ENCODE measurements around the gene CUEDC2. TPM values are rescaled to one million over a fixed set of nuclear protein-coding genes. Genes with fewer than 3 reads are reported as not detected.

CUEDC2 gene
- total RNA-seq, 1 donor from 2014 or later, result 29.7 TPM

DNA sequence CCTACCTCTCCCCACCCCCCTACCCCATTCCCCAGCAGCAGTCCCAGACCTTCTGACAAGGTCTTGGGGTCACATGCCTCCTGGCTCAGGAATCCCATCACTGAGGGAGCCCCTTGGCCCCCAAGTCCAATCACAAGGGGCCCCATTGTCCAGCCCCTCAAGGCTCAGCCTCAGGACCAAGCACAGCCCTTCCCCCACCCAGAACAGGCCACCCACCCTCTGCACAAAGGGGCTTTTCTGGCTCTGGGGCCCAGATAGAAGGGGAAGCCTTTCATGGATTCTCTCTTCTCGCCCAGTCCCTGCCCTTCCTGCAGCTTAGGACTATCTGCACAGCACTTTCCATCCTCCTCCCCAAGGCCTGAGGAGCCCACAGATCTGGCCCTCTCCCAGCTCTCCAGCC, 6.9 kb downstream of the CUEDC2 start:
- TF ChIP-seq CTCF (IDR thresholded peaks at IDR 0.05; ENCODE audit: insufficient read depth, low read length, severe bottlenecking), result no peak
- FAIRE-seq, result no peak
- Histone ChIP-seq H3K4me3 (ENCODE audit: low read depth, low read length) (no peak overlapping the region), H3K36me3 (ENCODE audit: control insufficient read depth, insufficient read depth, low read length) (peaks cover 9% of the 10 kb centered on the region), H3K27me3 (ENCODE audit: control insufficient read depth, insufficient read depth, low read length) (no peaks in the 10 kb centered on the region)
- DNase-seq (ENCODE audit: low read depth), result no peak

GRCh38 chr10:102424916-102425315, 7.5 kb downstream of the CUEDC2 start:
- no peak overlapping the region for H3K4me3 ChIP-seq (ENCODE audit: low read depth, low read length)
- DNase-seq (ENCODE audit: low read depth), result no peak
- no peaks in the 10 kb centered on the region for H3K27me3 ChIP-seq (ENCODE audit: control insufficient read depth, insufficient read depth, low read length)
- H3K36me3 ChIP-seq (ENCODE audit: control insufficient read depth, insufficient read depth, low read length), result peaks cover 9% of the 10 kb centered on the region
- FAIRE-seq, result no peak
- no peak for TF ChIP-seq CTCF (IDR thresholded peaks at IDR 0.05; ENCODE audit: insufficient read depth, low read length, severe bottlenecking)

GRCh38 chr10:102424145-102424544, 8.2 kb downstream of the CUEDC2 start:
- DNase-seq (ENCODE audit: low read depth), result no peak
- Histone ChIP-seq H3K4me3 (ENCODE audit: low read depth, low read length) (no peak overlapping the region), H3K36me3 (ENCODE audit: control insufficient read depth, insufficient read depth, low read length) (peaks cover 9% of the 10 kb centered on the region), H3K27me3 (ENCODE audit: control insufficient read depth, insufficient read depth, low read length) (no peaks in the 10 kb centered on the region)
- FAIRE-seq, result no peak
- TF ChIP-seq CTCF (IDR thresholded peaks at IDR 0.05; ENCODE audit: insufficient read depth, low read length, severe bottlenecking), result no peak

- no peak overlapping the region for H3K4me3 ChIP-seq (ENCODE audit: low read depth, low read length)
- peaks cover under 1% of the 10 kb centered on the region for H3K27me3 ChIP-seq (ENCODE audit: control insufficient read depth, insufficient read depth, low read length)
- no peak for TF ChIP-seq CTCF (IDR thresholded peaks at IDR 0.05; ENCODE audit: insufficient read depth, low read length, severe bottlenecking)
- peaks cover 9% of the 10 kb centered on the region for H3K36me3 ChIP-seq (ENCODE audit: control insufficient read depth, insufficient read depth, low read length)
- DNase-seq (ENCODE audit: low read depth) (no peak), FAIRE-seq (no peak)
Measured at GRCh38 chr10:102423372-102423968, 8.9 kb downstream of the CUEDC2 start.

DNA sequence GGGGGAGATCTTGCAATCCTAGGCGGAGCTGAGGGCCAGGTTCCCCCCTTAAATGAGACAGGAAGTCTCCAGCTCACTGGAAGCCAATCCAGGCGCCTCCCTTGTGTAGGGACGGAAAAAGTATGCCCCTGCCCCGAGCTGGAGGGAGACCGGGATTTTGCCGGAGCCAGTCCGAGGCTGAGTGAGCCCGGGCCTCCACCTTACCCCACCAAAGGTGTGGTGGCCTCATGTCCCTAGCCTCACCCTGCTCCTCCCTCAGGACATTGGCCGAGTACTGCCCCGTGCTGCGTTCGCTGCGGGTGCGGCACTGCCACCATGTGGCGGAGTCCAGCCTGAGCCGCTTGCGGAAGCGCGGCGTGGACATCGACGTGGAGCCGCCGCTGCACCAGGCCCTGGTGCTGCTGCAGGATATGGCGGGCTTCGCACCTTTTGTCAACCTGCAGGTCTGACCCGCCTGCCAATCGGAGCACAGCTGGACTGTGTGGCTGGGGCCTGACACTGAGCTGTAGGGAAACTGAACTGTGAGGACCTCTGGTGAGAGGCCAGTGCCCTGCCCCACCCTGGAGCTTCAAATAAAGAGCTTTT, 9.7 kb downstream of the CUEDC2 start:
- FAIRE-seq (no peak), DNase-seq (ENCODE audit: low read depth) (peak; percentile 61)

More for the DNA sequence above, 9.7 kb downstream of the CUEDC2 start:
- TF ChIP-seq CTCF (IDR thresholded peaks at IDR 0.05; ENCODE audit: insufficient read depth, low read length, severe bottlenecking), result peak; percentile 90
- H3K36me3 ChIP-seq (ENCODE audit: control insufficient read depth, insufficient read depth, low read length), result peaks cover 9% of the 10 kb centered on the region
- peaks cover 2% of the 10 kb centered on the region for H3K27me3 ChIP-seq (ENCODE audit: control insufficient read depth, insufficient read depth, low read length)
- H3K4me3 ChIP-seq (ENCODE audit: low read depth, low read length), result peak overlapping the region; percentile 89

Data from bronchial epithelial cell (primary cell).